Epidermal melanocyte (primary cell): Measurements from ENCODE around the gene ZSCAN10.
"Not testable (repeated sequence)": the region's sequence is repeated elsewhere in the genome, so short reads cannot be mapped to it uniquely, and the experiment has no call there.

Experiments used
- DNase-seq: peaks from one replicate; pipeline ENCODE4 v3.0.0; 2011; ENCODE audit warnings: low spot score; ENCODE audit not compliant: insufficient read length

The ZSCAN10 gene

GRCh38 chr16:3086596-3087242 lies 12.4 kb downstream of the ZSCAN10 start:
- no peak for DNase-seq

GRCh38 chr16:3085868-3086595 lies 13.1 kb downstream of the ZSCAN10 start:
- DNase-seq, result no peak

GRCh38 chr16:3084969-3085670 lies 14.0 kb downstream of the ZSCAN10 start:
- DNase-seq, result no peak

GRCh38 chr16:3084491-3084890 lies 14.6 kb downstream of the ZSCAN10 start:
- DNase-seq, result no peak

GRCh38 chr16:3083408-3083807 lies 15.7 kb downstream of the ZSCAN10 start:
- not testable (repeated sequence) for DNase-seq

GRCh38 chr16:3081957-3082356 lies 17.1 kb downstream of the ZSCAN10 start:
- not testable (repeated sequence) for DNase-seq

- no peak for DNase-seq
Measured at GRCh38 chr16:3080024-3080423, 19.1 kb downstream of the ZSCAN10 start.

GRCh38 chr16:3076577-3076976 lies 22.5 kb downstream of the ZSCAN10 start:
- no peak for DNase-seq

GRCh38 chr16:3075946-3076345 lies 23.1 kb downstream of the ZSCAN10 start:
- DNase-seq, result not testable (repeated sequence)

- no peak for DNase-seq
Measured at GRCh38 chr16:3075523-3075915, 23.6 kb downstream of the ZSCAN10 start.

- DNase-seq, result no peak
Measured at GRCh38 chr16:3074860-3075522, 24.1 kb downstream of the ZSCAN10 start.

- no peak for DNase-seq
Measured at GRCh38 chr16:3073448-3073847, 25.6 kb downstream of the ZSCAN10 start.

- DNase-seq, result not testable (repeated sequence)
Measured at GRCh38 chr16:3072576-3073263, 26.4 kb downstream of the ZSCAN10 start.

GRCh38 chr16:3072148-3072547 lies 26.9 kb downstream of the ZSCAN10 start:
- not testable (repeated sequence) for DNase-seq

GRCh38 chr16:3071655-3072054 lies 27.4 kb downstream of the ZSCAN10 start:
- no peak for DNase-seq

- no peak for DNase-seq
Measured at GRCh38 chr16:3070608-3071111, 28.4 kb downstream of the ZSCAN10 start.

- DNase-seq, result not testable (repeated sequence)
Measured at GRCh38 chr16:3069146-3069545, 29.9 kb downstream of the ZSCAN10 start.

GRCh38 chr16:3068487-3068886 lies 30.6 kb downstream of the ZSCAN10 start:
- DNase-seq, result no peak

- DNase-seq, result no peak
Measured at GRCh38 chr16:3066440-3066748, 32.7 kb downstream of the ZSCAN10 start.

- no peak for DNase-seq
Measured at GRCh38 chr16:3065742-3066439, 33.2 kb downstream of the ZSCAN10 start.
